OCI-M2 (cell line): ENCODE results near the gene GARIN5A.

Experiments
- DNase-seq: peaks from one replicate; lab custom pipeline; 2025; ENCODE audit not compliant: unreplicated experiment; lab: John Stamatoyannopoulos, UW

Gene GARIN5A

DNA sequence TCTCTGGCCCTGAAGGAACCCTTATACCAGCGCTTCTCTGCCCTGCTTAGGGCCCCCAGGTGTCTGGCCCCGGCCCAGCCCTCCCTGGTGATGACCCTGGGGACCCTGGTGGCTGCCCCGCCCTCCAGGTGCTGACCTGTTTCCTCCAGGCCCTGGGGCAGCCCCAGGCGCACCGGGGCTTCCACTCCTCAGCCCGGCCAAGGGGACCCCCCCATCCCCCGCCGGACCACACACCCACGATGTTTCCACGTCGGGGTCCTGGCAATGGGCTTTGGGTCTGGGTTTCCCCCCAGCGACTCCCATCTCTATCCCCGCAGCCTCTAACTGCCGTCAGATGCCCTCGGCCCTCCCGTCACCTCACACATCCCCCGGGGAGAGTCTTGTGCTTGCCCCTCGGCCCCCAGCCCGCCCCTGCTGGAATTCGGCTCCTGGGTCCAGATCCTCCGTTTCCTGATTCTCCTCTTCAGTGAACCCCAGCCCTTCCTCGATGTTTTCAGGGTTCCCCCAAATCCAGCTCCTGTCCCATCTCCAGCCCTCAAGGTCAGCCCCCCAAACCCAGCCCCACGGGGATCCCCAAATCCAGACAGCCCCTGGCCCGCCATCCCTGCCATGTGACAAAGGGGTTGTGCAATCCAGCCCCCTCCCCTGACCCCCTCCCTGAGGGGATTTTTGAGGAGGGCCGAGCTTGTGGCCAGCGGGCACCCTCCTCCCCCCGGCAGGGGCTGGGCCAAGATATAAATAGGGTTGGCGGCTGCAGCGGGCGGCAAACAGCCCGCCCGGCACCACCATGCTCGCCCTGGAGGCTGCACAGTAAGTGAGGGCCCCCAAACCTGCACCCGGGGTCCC lies 58.2 kb downstream of the GARIN5A start, which contains the start of gene SPIB:
TSS of gene SPIB (plus strand) at position 763 of the 846 bp plus-strand sequence. CDS start at position 788, 25 bp downstream.
- DNase-seq, result no peak

GRCh38 chr19:50417111-50418081 lies 59.3 kb downstream of the GARIN5A start:
- DNase-seq, result no peak
